Measurements from ENCODE around the gene TRIM5. TPM values are rescaled to one million over a fixed set of nuclear protein-coding genes. Genes with fewer than 3 reads are reported as not detected.

TRIM5 gene
- total and polyA plus RNA-seq, 10 donors, result 7.8 to 44.3 (median 32.4) TPM

DNA sequence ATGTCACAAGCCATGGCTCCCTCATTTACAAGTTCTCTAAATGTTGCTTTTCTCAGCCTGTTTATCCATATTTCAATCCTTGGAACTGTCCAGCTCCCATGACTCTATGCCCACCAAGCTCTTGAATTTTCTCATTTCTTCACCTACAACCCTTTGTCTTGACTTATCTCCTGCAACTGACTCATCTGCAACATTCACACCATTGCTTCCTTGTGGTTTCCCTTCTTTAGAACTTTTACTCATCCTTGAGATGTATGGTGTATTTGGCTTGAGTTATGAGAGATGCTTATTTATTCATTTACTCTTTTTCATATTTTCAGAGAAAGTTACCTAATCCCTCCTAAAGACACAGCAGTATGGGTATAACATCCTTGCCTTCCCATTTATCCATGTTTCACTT lies 41.3 kb downstream of the TRIM5 start:
- H3K9me3 ChIP-seq, result peaks cover 0 to 4% (median 0%) of the 10 kb centered on the region in 8 donors
- no peak for DNase-seq
- no peaks in the 10 kb centered on the region for H3K4me1 ChIP-seq
- intact Hi-C loops (cut with DNase I; ENCODE audit: low total_unique reads), result no loop called here
- no peak overlapping the region for H3K4me3 ChIP-seq
- no peak overlapping the region for H3K27ac ChIP-seq
- no peaks in the 10 kb centered on the region for H3K27me3 ChIP-seq (replicated peaks in 1 of 7)
- H3K36me3 ChIP-seq, result peaks cover 0 to 62% (median 33%) of the 10 kb centered on the region in 6 donors
- TF ChIP-seq POLR2A (IDR thresholded peaks at IDR 0.05) (no peak), POLR2AphosphoS5 (IDR thresholded peaks at IDR 0.05) (no peak)
- TF ChIP-seq, protein P1, sequence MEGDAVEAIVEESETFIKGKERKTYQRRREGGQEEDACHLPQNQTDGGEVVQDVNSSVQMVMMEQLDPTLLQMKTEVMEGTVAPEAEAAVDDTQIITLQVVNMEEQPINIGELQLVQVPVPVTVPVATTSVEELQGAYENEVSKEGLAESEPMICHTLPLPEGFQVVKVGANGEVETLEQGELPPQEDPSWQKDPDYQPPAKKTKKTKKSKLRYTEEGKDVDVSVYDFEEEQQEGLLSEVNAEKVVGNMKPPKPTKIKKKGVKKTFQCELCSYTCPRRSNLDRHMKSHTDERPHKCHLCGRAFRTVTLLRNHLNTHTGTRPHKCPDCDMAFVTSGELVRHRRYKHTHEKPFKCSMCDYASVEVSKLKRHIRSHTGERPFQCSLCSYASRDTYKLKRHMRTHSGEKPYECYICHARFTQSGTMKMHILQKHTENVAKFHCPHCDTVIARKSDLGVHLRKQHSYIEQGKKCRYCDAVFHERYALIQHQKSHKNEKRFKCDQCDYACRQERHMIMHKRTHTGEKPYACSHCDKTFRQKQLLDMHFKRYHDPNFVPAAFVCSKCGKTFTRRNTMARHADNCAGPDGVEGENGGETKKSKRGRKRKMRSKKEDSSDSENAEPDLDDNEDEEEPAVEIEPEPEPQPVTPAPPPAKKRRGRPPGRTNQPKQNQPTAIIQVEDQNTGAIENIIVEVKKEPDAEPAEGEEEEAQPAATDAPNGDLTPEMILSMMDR (IDR thresholded peaks at IDR 0.05 in 8 of 11, conservative IDR thresholded peaks at IDR 0.05 in 3 of 11), result no peak

DNA sequence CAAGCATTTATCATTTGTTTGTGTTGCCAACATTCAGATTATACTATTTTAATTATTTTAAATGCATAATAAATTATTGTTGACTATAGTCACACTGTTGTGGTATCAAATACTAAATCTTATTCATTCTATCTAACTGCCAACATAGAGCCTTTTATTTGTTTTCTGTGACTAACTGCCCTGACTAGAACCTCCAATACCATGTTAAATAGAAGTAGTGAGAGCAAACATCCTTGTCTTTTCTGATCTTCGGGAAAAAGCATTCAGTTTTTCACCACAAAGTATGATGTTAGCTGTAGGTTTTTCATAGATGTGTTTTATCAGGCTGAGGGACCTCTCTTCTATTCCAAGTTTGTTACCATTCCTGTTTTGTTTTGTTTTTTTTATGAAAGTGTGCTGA lies 44.9 kb downstream of the TRIM5 start:
- intact Hi-C loops (cut with DNase I; ENCODE audit: low total_unique reads), result no loop called here
- WGBS, 5 donors, result 94 to 100% (median 98%) methylated on average over 1 of the region's 1 CpG
- H3K9me3 ChIP-seq, result peaks cover 0 to 4% (median 0%) of the 10 kb centered on the region in 8 donors
- no peak overlapping the region for H3K27ac ChIP-seq
- H3K36me3 ChIP-seq, result peaks cover 0 to 98% (median 58%) of the 10 kb centered on the region in 6 donors
- no peaks in the 10 kb centered on the region for H3K27me3 ChIP-seq (replicated peaks in 1 of 7)
- TF ChIP-seq POLR2AphosphoS5 (IDR thresholded peaks at IDR 0.05) (no peak), POLR2A (IDR thresholded peaks at IDR 0.05) (no peak)
- TF ChIP-seq, protein P1 (IDR thresholded peaks at IDR 0.05 in 8 of 11, conservative IDR thresholded peaks at IDR 0.05 in 3 of 11), result no peak
- no peak overlapping the region for H3K4me3 ChIP-seq
- no peaks in the 10 kb centered on the region for H3K4me1 ChIP-seq
- DNase-seq, result no peak

DNA sequence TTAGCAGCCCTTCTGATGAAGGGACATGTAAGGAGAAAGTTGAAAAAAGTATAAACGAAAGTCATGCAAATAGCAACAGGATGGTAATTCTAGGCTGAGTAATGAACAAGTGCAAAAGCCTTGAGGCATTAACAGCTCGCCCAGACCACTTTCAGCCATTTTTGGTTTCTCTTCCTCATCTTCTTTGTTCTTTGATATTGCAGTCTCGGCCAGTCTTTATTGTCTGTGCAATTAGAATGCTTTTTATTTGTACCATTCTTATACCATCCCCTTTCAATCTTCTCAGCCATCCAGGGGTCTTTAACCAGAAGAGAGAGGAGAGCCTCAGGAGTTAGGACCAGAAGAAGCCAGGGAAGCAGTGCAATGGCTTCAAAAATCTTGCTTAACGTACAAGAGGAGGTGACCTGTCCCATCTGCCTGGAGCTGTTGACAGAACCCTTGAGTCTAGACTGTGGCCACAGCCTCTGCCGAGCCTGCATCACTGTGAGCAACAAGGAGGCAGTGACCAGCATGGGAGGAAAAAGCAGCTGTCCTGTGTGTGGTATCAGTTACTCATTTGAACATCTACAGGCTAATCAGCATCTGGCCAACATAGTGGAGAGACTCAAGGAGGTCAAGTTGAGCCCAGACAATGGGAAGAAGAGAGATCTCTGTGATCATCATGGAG lies 52.8 kb downstream of the TRIM5 start:
- intact Hi-C loops (cut with DNase I; ENCODE audit: low total_unique reads), result no loop called here
- peak overlapping the region in 1 of 8 donors; percentile 1 for H3K4me3 ChIP-seq
- no peaks in the 10 kb centered on the region for H3K9me3 ChIP-seq
- no peaks in the 10 kb centered on the region for H3K27me3 ChIP-seq (replicated peaks in 1 of 7)
- 60 to 75% (median 66%) methylated on average over 5 of the region's 5 CpGs for WGBS, 5 donors
- TF ChIP-seq POLR2A (IDR thresholded peaks at IDR 0.05) (no peak), POLR2AphosphoS5 (IDR thresholded peaks at IDR 0.05) (no peak)
- TF ChIP-seq, protein P1 (IDR thresholded peaks at IDR 0.05 in 8 of 11, conservative IDR thresholded peaks at IDR 0.05 in 3 of 11), result no peak
- H3K4me1 ChIP-seq, result peaks cover 0 to 37% (median 6%) of the 10 kb centered on the region in 6 donors
- peak overlapping the region in 5 of 8 donors; percentile 51 to 67 (median 57) for H3K27ac ChIP-seq
- DNase-seq, result no peak
- peaks cover 0 to 51% (median 27%) of the 10 kb centered on the region in 6 donors for H3K36me3 ChIP-seq

DNA sequence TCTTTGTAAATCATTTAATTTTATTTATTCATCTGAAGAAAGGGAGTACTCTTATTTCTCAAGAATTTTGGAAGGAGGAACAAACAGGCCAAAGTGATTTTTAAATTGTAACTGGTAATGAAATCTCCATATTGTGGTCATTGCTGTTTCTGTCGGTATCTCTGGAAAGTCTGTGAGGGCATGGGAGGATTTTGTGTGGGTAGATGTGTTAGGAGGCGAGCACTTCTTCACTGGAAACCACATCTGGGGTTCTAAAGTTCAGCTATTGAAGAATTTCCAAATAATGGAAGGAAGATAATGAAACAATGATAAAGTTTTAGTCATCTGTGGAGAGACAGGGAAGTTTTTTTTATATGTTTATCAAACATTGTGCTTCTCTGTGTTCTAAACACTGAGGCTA lies 53.5 kb downstream of the TRIM5 start:
- Histone ChIP-seq H3K27me3 (replicated peaks in 1 of 7) (no peaks in the 10 kb centered on the region), H3K27ac (peak overlapping the region in 4 of 8 donors; percentile 51 to 67 (median 58)), H3K36me3 (peaks cover 0 to 44% (median 24%) of the 10 kb centered on the region in 6 donors), H3K9me3 (no peaks in the 10 kb centered on the region), H3K4me1 (peaks cover 0 to 44% (median 12%) of the 10 kb centered on the region in 6 donors), H3K4me3 (no peak overlapping the region)
- intact Hi-C loops (cut with DNase I; ENCODE audit: low total_unique reads), result no loop called here
- TF ChIP-seq POLR2A (IDR thresholded peaks at IDR 0.05) (no peak), POLR2AphosphoS5 (IDR thresholded peaks at IDR 0.05) (no peak)
- TF ChIP-seq, protein P1 (IDR thresholded peaks at IDR 0.05 in 8 of 11, conservative IDR thresholded peaks at IDR 0.05 in 3 of 11), result no peak
- no peak for DNase-seq
- WGBS, 5 donors, result 68 to 80% (median 74%) methylated on average over 2 of the region's 2 CpGs

Data from spleen (tissue), 11 donors.